DND-41 (cell line): ENCODE measurements around the gene ZNF512.

Experiments
- ATAC-seq: fragments of 200-7000 bp; cut with Tn5 transposase; 3 replicates; pipeline ENCODE4 v1.9.1; 2021; ENCODE audit warnings: low read depth; ENCODE audit not compliant: insufficient read depth
- DNase-seq: peaks from one replicate; pipeline ENCODE4 v3.0.0-alpha.2; 2020
- H2AFZ ChIP-seq: 2 replicates; pipeline ENCODE4 v1.6.0; 2012; ENCODE audit warnings: low read depth, low read length
- H3K27ac ChIP-seq: 2 replicates; pipeline ENCODE4 v1.5.1; 2012; ENCODE audit warnings: low read length, inconsistent platforms
- H3K27me3 ChIP-seq: fragments of 200-600 bp; sonication (generic); 2 replicates; pipeline ENCODE4 v1.6.0; 2012; ENCODE audit warnings: low read length, mild to moderate bottlenecking, inconsistent platforms; ENCODE audit not compliant: insufficient read depth, poor library complexity
- H3K36me3 ChIP-seq: 2 replicates; pipeline ENCODE4 v1.5.1; 2012; ENCODE audit warnings: low read length, inconsistent platforms; ENCODE audit not compliant: insufficient read depth
- H3K4me1 ChIP-seq: 2 replicates; pipeline ENCODE4 v1.5.1; 2012; ENCODE audit warnings: mild to moderate bottlenecking, low read length; ENCODE audit not compliant: insufficient read depth
- H3K4me2 ChIP-seq: 2 replicates; pipeline ENCODE4 v1.6.0; 2012; ENCODE audit warnings: mild to moderate bottlenecking, moderate library complexity, low read length, inconsistent platforms; ENCODE audit not compliant: insufficient read depth
- H3K4me3 ChIP-seq, 2 experiments: fragments of 200-600 bp in 1 of 2; shearing (Covaris generic) in 1 of 2; 2 replicates each; pipeline ENCODE4 v1.5.1; 2012 to 2016; ENCODE audit warnings: inconsistent platforms in 2 of 2, low read length in 2 of 2, mild to moderate bottlenecking in 2 of 2, low read depth in 1 of 2, moderate library complexity in 1 of 2
- H3K79me2 ChIP-seq: 2 replicates; pipeline ENCODE4 v1.6.0; 2012; ENCODE audit warnings: low read length, inconsistent platforms; ENCODE audit not compliant: insufficient read depth
- H3K9ac ChIP-seq: 2 replicates; pipeline ENCODE4 v1.6.0; 2012; ENCODE audit warnings: low read depth, mild to moderate bottlenecking, inconsistent platforms, low read length, moderate library complexity
- H3K9me3 ChIP-seq: 2 replicates; pipeline ENCODE4 v1.5.1; 2012; ENCODE audit warnings: low read length, moderate library complexity, mild to moderate bottlenecking, inconsistent platforms; ENCODE audit not compliant: insufficient read depth, severe bottlenecking
- H4K20me1 ChIP-seq: 2 replicates; pipeline ENCODE4 v1.6.0; 2012; ENCODE audit warnings: low read length; ENCODE audit not compliant: insufficient read depth
- EZH2 ChIP-seq: IDR thresholded peaks from 3 replicates; pipeline ENCODE4 v1.6.1; 2012; ENCODE audit warnings: borderline replicate concordance, low read depth, mild to moderate bottlenecking, moderate library complexity, low read length, inconsistent platforms; ENCODE audit not compliant: severe bottlenecking
- TF ChIP-seq, protein P1 (sequence below): IDR thresholded peaks from 2 replicates; pipeline ENCODE4 v1.5.1; 2012; ENCODE audit warnings: borderline replicate concordance, low read length, moderate library complexity, mild to moderate bottlenecking; ENCODE audit not compliant: poor library complexity, severe bottlenecking; ENCODE audit errors: extremely low read depth

The ZNF512 gene

DNA sequence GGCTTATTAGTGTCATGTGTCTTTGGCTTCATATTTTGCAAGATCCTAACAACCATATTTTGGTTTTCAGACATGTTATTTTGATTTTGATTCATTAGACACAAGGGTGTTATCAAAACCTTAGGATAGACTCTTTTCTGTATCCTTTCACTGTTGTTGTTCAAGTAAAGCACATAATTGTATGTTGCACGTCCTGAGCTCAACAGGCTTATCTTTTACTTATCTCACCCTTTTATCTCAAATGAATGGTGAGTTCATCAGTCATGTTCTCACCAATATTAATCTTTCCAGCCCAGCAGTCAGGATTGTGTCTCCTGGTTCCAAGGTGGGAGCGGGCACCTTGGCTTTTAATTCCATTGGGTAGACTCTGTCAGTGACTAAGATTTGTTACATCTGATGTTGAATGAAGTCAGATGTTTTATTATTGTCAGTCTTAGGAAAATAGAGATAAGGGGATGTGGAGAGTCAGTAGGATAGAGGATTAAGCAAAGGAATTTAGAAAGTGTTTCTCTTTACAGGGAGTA lies 57.9 kb downstream of the ZNF512 start:
- no peak for ATAC-seq
- Histone ChIP-seq H3K4me1 (no peaks in the 10 kb centered on the region), H3K27me3 (no peaks in the 10 kb centered on the region), H2AFZ (no peak overlapping the region), H3K4me3 (no peak overlapping the region), H3K79me2 (no peaks in the 10 kb centered on the region), H3K27ac (no peak overlapping the region), H3K9ac (no peak overlapping the region), H3K36me3 (peaks cover 85% of the 10 kb centered on the region), H3K4me2 (no peak overlapping the region), H4K20me1 (no peaks in the 10 kb centered on the region), H3K9me3 (no peaks in the 10 kb centered on the region)
- DNase-seq: no peak
- no peak for TF ChIP-seq EZH2
- TF ChIP-seq, protein P1, sequence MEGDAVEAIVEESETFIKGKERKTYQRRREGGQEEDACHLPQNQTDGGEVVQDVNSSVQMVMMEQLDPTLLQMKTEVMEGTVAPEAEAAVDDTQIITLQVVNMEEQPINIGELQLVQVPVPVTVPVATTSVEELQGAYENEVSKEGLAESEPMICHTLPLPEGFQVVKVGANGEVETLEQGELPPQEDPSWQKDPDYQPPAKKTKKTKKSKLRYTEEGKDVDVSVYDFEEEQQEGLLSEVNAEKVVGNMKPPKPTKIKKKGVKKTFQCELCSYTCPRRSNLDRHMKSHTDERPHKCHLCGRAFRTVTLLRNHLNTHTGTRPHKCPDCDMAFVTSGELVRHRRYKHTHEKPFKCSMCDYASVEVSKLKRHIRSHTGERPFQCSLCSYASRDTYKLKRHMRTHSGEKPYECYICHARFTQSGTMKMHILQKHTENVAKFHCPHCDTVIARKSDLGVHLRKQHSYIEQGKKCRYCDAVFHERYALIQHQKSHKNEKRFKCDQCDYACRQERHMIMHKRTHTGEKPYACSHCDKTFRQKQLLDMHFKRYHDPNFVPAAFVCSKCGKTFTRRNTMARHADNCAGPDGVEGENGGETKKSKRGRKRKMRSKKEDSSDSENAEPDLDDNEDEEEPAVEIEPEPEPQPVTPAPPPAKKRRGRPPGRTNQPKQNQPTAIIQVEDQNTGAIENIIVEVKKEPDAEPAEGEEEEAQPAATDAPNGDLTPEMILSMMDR: no peak

DNA sequence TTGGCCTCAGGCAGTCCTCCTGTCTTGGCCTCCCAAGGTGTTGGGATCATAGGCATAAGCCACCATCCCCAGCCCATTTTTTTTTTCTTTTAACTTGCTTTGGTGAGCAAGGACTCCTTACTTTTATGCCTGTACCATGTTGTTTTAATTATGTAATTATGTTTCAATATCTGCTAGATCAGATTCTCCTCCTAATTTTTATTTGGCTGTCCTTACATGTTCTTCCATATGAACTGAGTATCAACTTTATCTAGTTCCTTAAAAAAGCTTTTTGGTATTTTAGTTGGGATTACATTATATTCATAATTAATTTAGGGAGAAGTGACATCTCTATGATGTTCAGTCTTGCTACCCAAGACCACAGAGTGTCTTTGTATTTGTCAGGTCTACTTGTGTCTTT lies 62.4 kb downstream of the ZNF512 start:
- no peak for ATAC-seq
- H3K36me3 ChIP-seq: peaks cover 78% of the 10 kb centered on the region
- no peak for TF ChIP-seq EZH2
- TF ChIP-seq, protein P1: no peak

DNA sequence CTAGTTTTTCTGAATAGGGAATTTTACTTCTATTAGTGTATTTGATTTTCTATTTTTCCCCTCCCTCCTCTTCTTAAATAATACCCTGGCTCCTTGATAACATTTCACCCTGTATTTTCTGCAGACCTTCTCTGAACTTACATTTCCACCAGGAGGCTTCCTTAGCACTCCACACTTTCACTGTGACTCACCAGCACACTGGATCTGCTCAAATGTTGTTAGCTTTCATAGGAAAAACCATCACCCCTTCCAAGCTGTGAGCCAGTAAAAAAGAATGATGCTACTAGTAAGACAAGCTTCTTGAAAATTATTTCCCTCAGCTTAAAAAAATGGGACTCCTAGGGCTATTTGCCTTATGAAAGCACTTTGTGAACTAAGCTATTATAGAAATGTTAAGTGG lies 64.4 kb downstream of the ZNF512 start:
- Histone ChIP-seq H3K9me3 (no peaks in the 10 kb centered on the region), H2AFZ (no peak overlapping the region), H3K79me2 (no peaks in the 10 kb centered on the region), H3K27me3 (no peaks in the 10 kb centered on the region), H3K4me3 (no peak overlapping the region), H3K27ac (no peak overlapping the region), H3K36me3 (peaks cover 77% of the 10 kb centered on the region), H4K20me1 (no peaks in the 10 kb centered on the region), H3K4me2 (no peak overlapping the region), H3K4me1 (no peaks in the 10 kb centered on the region), H3K9ac (no peak overlapping the region)
- TF ChIP-seq EZH2: no peak
- TF ChIP-seq, protein P1: no peak
- no peak for ATAC-seq
- DNase-seq: no peak

More for the DNA sequence above, 62.4 kb downstream of the ZNF512 start:
- Histone ChIP-seq H3K79me2 (no peaks in the 10 kb centered on the region), H3K4me3 (no peak overlapping the region), H2AFZ (no peak overlapping the region), H3K9me3 (no peaks in the 10 kb centered on the region), H3K27ac (no peak overlapping the region), H3K9ac (no peak overlapping the region), H3K4me2 (no peak overlapping the region), H3K27me3 (no peaks in the 10 kb centered on the region), H4K20me1 (no peaks in the 10 kb centered on the region), H3K4me1 (no peaks in the 10 kb centered on the region)
- DNase-seq: no peak

DNA sequence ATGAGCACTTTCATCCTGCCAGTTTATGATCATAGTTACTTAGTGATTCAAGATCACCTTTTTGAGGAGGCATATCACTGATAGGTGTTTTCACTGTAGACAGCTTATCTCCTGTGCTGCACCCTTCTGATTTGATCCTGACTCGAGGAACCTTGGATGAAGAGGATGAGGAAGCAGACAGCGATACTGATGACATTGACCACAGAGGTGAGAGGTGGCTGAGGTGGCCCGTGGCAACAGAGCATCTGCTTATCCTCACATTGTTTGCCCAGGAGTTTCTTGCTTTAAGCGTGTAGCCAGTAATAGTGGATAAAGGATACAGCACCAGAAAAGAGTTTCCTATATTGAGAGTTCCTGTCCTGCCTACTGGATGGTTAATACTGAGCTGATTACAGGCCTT lies 64.9 kb downstream of the ZNF512 start:
- no peak overlapping the region for H3K9ac ChIP-seq
- no peaks in the 10 kb centered on the region for H3K4me1 ChIP-seq
- no peaks in the 10 kb centered on the region for H3K9me3 ChIP-seq
- no peak overlapping the region for H3K4me2 ChIP-seq
- no peaks in the 10 kb centered on the region for H3K27me3 ChIP-seq
- peaks cover 76% of the 10 kb centered on the region for H3K36me3 ChIP-seq
- H4K20me1 ChIP-seq: no peaks in the 10 kb centered on the region
- ATAC-seq (no peak), DNase-seq (no peak)
- no peak overlapping the region for H3K27ac ChIP-seq
- no peak overlapping the region for H2AFZ ChIP-seq
- no peaks in the 10 kb centered on the region for H3K79me2 ChIP-seq
- no peak overlapping the region for H3K4me3 ChIP-seq
- TF ChIP-seq EZH2: no peak
- TF ChIP-seq, protein P1: no peak
